Left renal pelvis (tissue), 4 donors: Measurements from ENCODE around the gene ASIC5. TPM values are rescaled to one million over a fixed set of nuclear protein-coding genes. Genes with fewer than 3 reads are reported as not detected.
"Not testable (repeated sequence)": the region's sequence is repeated elsewhere in the genome, so short reads cannot be mapped to it uniquely, and the experiment has no call there.

Source experiments
- DNase-seq, 4 donors: peaks; one replicate each; pipeline ENCODE4 v3.0.0-alpha.2; 2013; ENCODE audit warnings: low read depth in 4 of 4, low spot score in 3 of 4
- polyA plus RNA-seq, 4 donors: library from polyadenylated mRNA; unstranded; fragments of 120-200 nt; gene quantifications; one replicate each; pipeline ENCODE4 v1.2.1, GENCODE V29; 2013; ENCODE audit not compliant: insufficient read length in 4 of 4

The ASIC5 gene
- polyA plus RNA-seq: under 1 TPM in 3 of 4 donors, not detected in 1; 0.10 to 0.29 (median 0.13) TPM

- no peak for DNase-seq
These were observed at the start of gene ASIC5 for GRCh38 chr4:155866177-155866576. TSS of gene ASIC5 (minus strand) at chr4:155866277. CDS start at chr4:155866226, 51 bp downstream.

- no peak for DNase-seq
These were observed 48.7 kb upstream of the ASIC5 start for GRCh38 chr4:155914782-155915181.

GRCh38 chr4:155911905-155912304 lies 45.8 kb upstream of the ASIC5 start:
- no peak for DNase-seq

- no peak for DNase-seq
These were observed 43.6 kb upstream of the ASIC5 start for GRCh38 chr4:155909615-155910226.

GRCh38 chr4:155908187-155909139 lies 42.4 kb upstream of the ASIC5 start:
- DNase-seq: no peak

GRCh38 chr4:155907556-155907955 lies 41.5 kb upstream of the ASIC5 start:
- DNase-seq: no peak

GRCh38 chr4:155906554-155907247 lies 40.6 kb upstream of the ASIC5 start:
- peak in 1 of 4 donors; percentile 46 for DNase-seq

GRCh38 chr4:155904331-155904730 lies 38.3 kb upstream of the ASIC5 start:
- no peak for DNase-seq

- DNase-seq: no peak
These were observed 37.4 kb upstream of the ASIC5 start, which contains the start of gene TDO2 for GRCh38 chr4:155903453-155903852. TSS of gene TDO2 (plus strand) at chr4:155903696. CDS start at chr4:155903759, 63 bp downstream.

- DNase-seq: no peak
These were observed 34.9 kb upstream of the ASIC5 start for GRCh38 chr4:155901013-155901412.

- peak in 2 of 4 donors; percentile 17 to 24 for DNase-seq
These were observed 34.3 kb upstream of the ASIC5 start for GRCh38 chr4:155900381-155900780.

GRCh38 chr4:155899891-155900290 lies 33.8 kb upstream of the ASIC5 start:
- DNase-seq: no peak

- DNase-seq: not testable (repeated sequence)
These were observed 32.3 kb upstream of the ASIC5 start for GRCh38 chr4:155898371-155898770.

GRCh38 chr4:155891058-155891457 lies 25.0 kb upstream of the ASIC5 start:
- DNase-seq: no peak

- DNase-seq: no peak
These were observed 23.9 kb upstream of the ASIC5 start for GRCh38 chr4:155889946-155890345.

- no peak for DNase-seq
These were observed 23.1 kb upstream of the ASIC5 start for GRCh38 chr4:155889031-155889793.

- no peak for DNase-seq
These were observed 21.9 kb upstream of the ASIC5 start for GRCh38 chr4:155887847-155888570.

- DNase-seq: no peak
These were observed 21.0 kb upstream of the ASIC5 start for GRCh38 chr4:155887045-155887444.

- DNase-seq: no peak
These were observed 19.6 kb upstream of the ASIC5 start for GRCh38 chr4:155885666-155886065.

GRCh38 chr4:155883895-155884294 lies 17.8 kb upstream of the ASIC5 start:
- DNase-seq: no peak
